ENCODE results near the gene AMOTL2.

GRCh38 chr3:134362670-134363380 is 11.4 kb downstream of the AMOTL2 start:
- TF ChIP-seq, protein P1, sequence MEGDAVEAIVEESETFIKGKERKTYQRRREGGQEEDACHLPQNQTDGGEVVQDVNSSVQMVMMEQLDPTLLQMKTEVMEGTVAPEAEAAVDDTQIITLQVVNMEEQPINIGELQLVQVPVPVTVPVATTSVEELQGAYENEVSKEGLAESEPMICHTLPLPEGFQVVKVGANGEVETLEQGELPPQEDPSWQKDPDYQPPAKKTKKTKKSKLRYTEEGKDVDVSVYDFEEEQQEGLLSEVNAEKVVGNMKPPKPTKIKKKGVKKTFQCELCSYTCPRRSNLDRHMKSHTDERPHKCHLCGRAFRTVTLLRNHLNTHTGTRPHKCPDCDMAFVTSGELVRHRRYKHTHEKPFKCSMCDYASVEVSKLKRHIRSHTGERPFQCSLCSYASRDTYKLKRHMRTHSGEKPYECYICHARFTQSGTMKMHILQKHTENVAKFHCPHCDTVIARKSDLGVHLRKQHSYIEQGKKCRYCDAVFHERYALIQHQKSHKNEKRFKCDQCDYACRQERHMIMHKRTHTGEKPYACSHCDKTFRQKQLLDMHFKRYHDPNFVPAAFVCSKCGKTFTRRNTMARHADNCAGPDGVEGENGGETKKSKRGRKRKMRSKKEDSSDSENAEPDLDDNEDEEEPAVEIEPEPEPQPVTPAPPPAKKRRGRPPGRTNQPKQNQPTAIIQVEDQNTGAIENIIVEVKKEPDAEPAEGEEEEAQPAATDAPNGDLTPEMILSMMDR (conservative IDR thresholded peaks at IDR 0.05; ENCODE audit: low read depth in 2 of 2) = no peak
- TF ChIP-seq REST (IDR thresholded peaks at IDR 0.05; ENCODE audit: unreplicated experiment) = no peak
- no peak for TF ChIP-seq EZH2 (IDR thresholded peaks at IDR 0.05; ENCODE audit: low read depth, unreplicated experiment)
- no peak for TF ChIP-seq EZH2phosphoT487 (IDR thresholded peaks at IDR 0.05; ENCODE audit: unreplicated experiment)
- TF ChIP-seq ETS1 (IDR thresholded peaks at IDR 0.05) = no peak
- no peak for TF ChIP-seq ZNF331 (CRISPR knock-in tag; IDR thresholded peaks at IDR 0.05; ENCODE audit: low read depth)
- TF ChIP-seq STAT1 (IDR thresholded peaks at IDR 0.05; ENCODE audit: unreplicated experiment) = no peak
- TF ChIP-seq POLR2AphosphoS5 (IDR thresholded peaks at IDR 0.05; ENCODE audit: low read depth) = no peak
- TF ChIP-seq ZNF114 (CRISPR knock-in tag; IDR thresholded peaks at IDR 0.05) = no peak
- no peak for TF ChIP-seq JUNB (IDR thresholded peaks at IDR 0.05; ENCODE audit: unreplicated experiment)
- no peak for TF ChIP-seq CREB1 (CRISPR knock-in tag; IDR thresholded peaks at IDR 0.05; ENCODE audit: low read depth)
- TF ChIP-seq NANOG (IDR thresholded peaks at IDR 0.05; ENCODE audit: borderline replicate concordance) = no peak
